CD4-positive, alpha-beta memory T cell (primary cell): ENCODE measurements around the gene LRP11. TPM values are rescaled to one million over a fixed set of nuclear protein-coding genes. Genes with fewer than 3 reads are reported as not detected.

ENCODE experiments used
- CTCF ChIA-PET: fragments of 350-600 bp; sonication (Branson Sonifier 250); formaldehyde crosslinking; loops from one replicate; lab custom pipeline; 2021; ENCODE audit warnings: inconsistent platforms; ENCODE audit not compliant: partially characterized antibody; lab: Charles Lee
- POLR2A ChIA-PET: fragments of 350-600 bp; sonication (Branson Sonifier 250); formaldehyde crosslinking; loops from one replicate; lab custom pipeline; 2021; ENCODE audit not compliant: partially characterized antibody; lab: Charles Lee
- DNase-seq, 5 donors: peaks; one replicate each; pipeline versions ENCODE4 v3.0.0 to v3.0.0-alpha.2; 2020 to 2022; ENCODE audit warnings: mixed read lengths in 1 of 5
- H3K27ac ChIP-seq: one replicate; pipeline ENCODE4 v1.7.0; 2013; ENCODE audit warnings: low read depth, low read length
- H3K27me3 ChIP-seq: 2 replicates; pipeline ENCODE4 v1.7.0; 2013; ENCODE audit warnings: mild to moderate bottlenecking, low read length, moderate library complexity; ENCODE audit not compliant: insufficient read depth
- H3K36me3 ChIP-seq: 2 replicates; pipeline ENCODE4 v1.7.0; 2013; ENCODE audit warnings: mild to moderate bottlenecking, low read length, moderate library complexity; ENCODE audit not compliant: insufficient read depth
- H3K4me1 ChIP-seq: 2 replicates; pipeline ENCODE4 v1.7.0; 2013; ENCODE audit warnings: mild to moderate bottlenecking, low read length, moderate library complexity; ENCODE audit not compliant: insufficient read depth
- H3K4me3 ChIP-seq, 2 donors: one replicate each; pipeline ENCODE4 v1.7.0; 2013; ENCODE audit warnings: low read length in 2 of 2, mild to moderate bottlenecking in 1 of 2
- H3K9me3 ChIP-seq, 2 donors: one replicate each; pipeline ENCODE4 v1.7.0; 2013; ENCODE audit warnings: low read length in 2 of 2, control low read depth in 1 of 2; ENCODE audit not compliant: control insufficient read depth in 1 of 2
- H3K27ac Mint-ChIP-seq, 7 donors: one replicate each; pipeline ENCODE4 v1.8.0; 2020 to 2021; ENCODE audit warnings: mixed read lengths in 7 of 7, mild to moderate bottlenecking in 6 of 7, inconsistent platforms in 3 of 7, moderate library complexity in 3 of 7
- H3K27me3 Mint-ChIP-seq, 2 donors: one replicate each; pipeline ENCODE4 v1.8.0; 2020 to 2021; ENCODE audit warnings: mixed read lengths in 2 of 2
- H3K36me3 Mint-ChIP-seq, 2 donors: one replicate each; pipeline ENCODE4 v1.8.0; 2020 to 2021; ENCODE audit warnings: mixed read lengths in 2 of 2, inconsistent platforms in 1 of 2, mild to moderate bottlenecking in 1 of 2
- H3K4me1 Mint-ChIP-seq, 4 donors: one replicate each; pipeline ENCODE4 v1.8.0; 2020 to 2021; ENCODE audit warnings: mixed read lengths in 4 of 4, mild to moderate bottlenecking in 1 of 4
- H3K4me3 Mint-ChIP-seq, 8 donors: one replicate each; pipeline ENCODE4 v1.8.0; 2020 to 2021; ENCODE audit warnings: mixed read lengths in 8 of 8, mild to moderate bottlenecking in 7 of 8, moderate library complexity in 6 of 8, inconsistent platforms in 3 of 8
- H3K9me3 Mint-ChIP-seq, 8 donors: one replicate each; pipeline ENCODE4 v1.8.0; 2020 to 2021; ENCODE audit warnings: mixed read lengths in 8 of 8, mild to moderate bottlenecking in 5 of 8, inconsistent platforms in 3 of 8, moderate library complexity in 1 of 8
- intact Hi-C: fragments of 100-400 bp; cut with micrococcal nuclease; formaldehyde crosslinking; loops from one replicate; pipeline ENCODE4 v1.15.1; 2023
- polyA plus RNA-seq, 2 donors: library from polyadenylated mRNA; unstranded; fragments of 300-500 nt; fragmentation: Illumina TruSeq; gene quantifications; one replicate each; pipeline ENCODE4 v1.2.3, GENCODE V29; 2021
- total RNA-seq, 2 experiments: library from RNA; stranded (reverse); gene quantifications; one replicate each; pipeline ENCODE4 v1.2.3, GENCODE V29; 2021

The LRP11 gene
- total and polyA plus RNA-seq, 4 experiments from 2014 or later: 1.2 to 5.6 (median 3.0) TPM

DNA sequence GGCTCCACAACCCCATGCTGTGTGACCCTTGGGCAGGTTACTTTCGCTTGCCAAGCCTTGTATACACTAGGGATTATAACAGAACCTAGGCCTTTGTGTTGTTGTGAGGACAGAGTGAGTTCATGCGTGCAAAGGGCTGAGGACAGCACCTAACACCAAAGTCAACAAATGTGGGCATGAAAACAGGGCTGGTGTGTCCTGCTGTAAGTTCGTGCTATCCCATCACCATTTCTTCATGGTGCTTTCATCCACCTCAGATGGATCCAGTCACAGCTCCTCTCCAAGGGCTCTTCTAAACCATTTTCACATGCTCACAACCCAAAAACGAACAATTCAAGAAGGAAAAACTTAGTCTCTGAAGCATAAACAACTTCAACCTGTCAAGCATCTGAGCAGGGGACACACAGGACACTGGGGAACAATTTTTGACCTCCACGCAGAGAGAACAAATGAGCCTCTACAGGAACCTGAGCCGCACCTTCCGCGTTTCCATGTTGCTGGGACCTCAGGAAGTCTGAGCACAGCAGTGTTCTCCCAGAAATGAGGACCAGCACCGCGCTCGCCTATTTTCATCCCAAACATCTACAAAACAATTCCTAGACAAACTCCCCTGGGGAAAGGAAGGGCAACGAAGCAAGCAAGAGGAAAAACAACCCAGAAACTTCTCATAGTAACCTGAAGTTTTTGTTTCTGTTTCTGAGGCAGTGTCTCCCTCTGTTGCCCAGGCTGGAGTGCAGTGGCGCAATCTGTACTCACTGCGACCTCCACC is 3.1 kb downstream of the LRP11 start:
- Histone ChIP-seq H3K27ac (no peak overlapping the region), H3K27me3 (no peaks in the 10 kb centered on the region), H3K4me3 (no peak overlapping the region), H3K9me3 (no peaks in the 10 kb centered on the region), H3K4me1 (peaks cover 13% of the 10 kb centered on the region), H3K36me3 (no peaks in the 10 kb centered on the region)
- peaks cover 3 to 23% (median 10%) of the 10 kb centered on the region in 4 donors for H3K4me1 Mint-ChIP-seq
- ChIA-PET CTCF (interaction anchor here (1.0 to 1.4 kb wide), 2 partner anchors 20 to 25 kb away, joined by 3 to 4 read pairs; no protein-coding TSS in a partner anchor), POLR2A (no interaction called here)
- intact Hi-C loops: no loop called here
- H3K9me3 Mint-ChIP-seq: no peaks in the 10 kb centered on the region
- peak overlapping the region in 4 of 8 donors; percentile 21 to 54 (median 42) for H3K4me3 Mint-ChIP-seq
- peaks cover 0 to 2% of the 10 kb centered on the region in 2 donors for H3K36me3 Mint-ChIP-seq
- H3K27ac Mint-ChIP-seq: peak overlapping the region in 1 of 7 donors; percentile 6
- H3K27me3 Mint-ChIP-seq: peaks cover 0 to 7% of the 10 kb centered on the region in 2 donors
- DNase-seq: no peak

GRCh38 chr6:149860513-149860833 is 3.7 kb downstream of the LRP11 start:
- H3K4me3 Mint-ChIP-seq: no peak overlapping the region
- no peaks in the 10 kb centered on the region for H3K9me3 ChIP-seq
- ChIA-PET CTCF (interaction anchor here (1.4 kb wide), 1 partner anchor 25 kb away, joined by 3 read pairs; no protein-coding TSS in a partner anchor), POLR2A (no interaction called here)
- H3K4me1 ChIP-seq: peaks cover 13% of the 10 kb centered on the region
- no peaks in the 10 kb centered on the region for H3K27me3 ChIP-seq
- no peaks in the 10 kb centered on the region for H3K36me3 ChIP-seq
- peaks cover 0 to 7% of the 10 kb centered on the region in 2 donors for H3K27me3 Mint-ChIP-seq
- peaks cover 0 to 2% of the 10 kb centered on the region in 2 donors for H3K36me3 Mint-ChIP-seq
- peaks cover 3 to 23% (median 10%) of the 10 kb centered on the region in 4 donors for H3K4me1 Mint-ChIP-seq
- intact Hi-C loops: no loop called here
- H3K4me3 ChIP-seq: no peak overlapping the region
- H3K27ac Mint-ChIP-seq: no peak overlapping the region
- no peak for DNase-seq
- H3K27ac ChIP-seq: no peak overlapping the region
- H3K9me3 Mint-ChIP-seq: no peaks in the 10 kb centered on the region

- no peaks in the 10 kb centered on the region for H3K27me3 ChIP-seq
- H3K4me1 ChIP-seq: peaks cover 13% of the 10 kb centered on the region
- peaks cover 0 to 2% of the 10 kb centered on the region in 2 donors for H3K36me3 Mint-ChIP-seq
- H3K9me3 ChIP-seq: no peaks in the 10 kb centered on the region
- ChIA-PET CTCF (interaction anchor here (1.1 to 1.4 kb wide), 2 partner anchors 24 to 955 kb away, joined by 3 read pairs; no protein-coding TSS in a partner anchor), POLR2A (no interaction called here)
- H3K4me1 Mint-ChIP-seq: peaks cover 3 to 20% (median 8%) of the 10 kb centered on the region in 4 donors
- no peaks in the 10 kb centered on the region for H3K36me3 ChIP-seq
- no peaks in the 10 kb centered on the region for H3K9me3 Mint-ChIP-seq
- H3K27ac ChIP-seq: no peak overlapping the region
- H3K4me3 Mint-ChIP-seq: no peak overlapping the region
- H3K27ac Mint-ChIP-seq: no peak overlapping the region
- intact Hi-C loops: no loop called here
- H3K27me3 Mint-ChIP-seq: peaks cover 0 to 7% of the 10 kb centered on the region in 2 donors
- no peak for DNase-seq
- H3K4me3 ChIP-seq: no peak overlapping the region
Observed at GRCh38 chr6:149859938-149860337, 4.2 kb downstream of the LRP11 start.

DNA sequence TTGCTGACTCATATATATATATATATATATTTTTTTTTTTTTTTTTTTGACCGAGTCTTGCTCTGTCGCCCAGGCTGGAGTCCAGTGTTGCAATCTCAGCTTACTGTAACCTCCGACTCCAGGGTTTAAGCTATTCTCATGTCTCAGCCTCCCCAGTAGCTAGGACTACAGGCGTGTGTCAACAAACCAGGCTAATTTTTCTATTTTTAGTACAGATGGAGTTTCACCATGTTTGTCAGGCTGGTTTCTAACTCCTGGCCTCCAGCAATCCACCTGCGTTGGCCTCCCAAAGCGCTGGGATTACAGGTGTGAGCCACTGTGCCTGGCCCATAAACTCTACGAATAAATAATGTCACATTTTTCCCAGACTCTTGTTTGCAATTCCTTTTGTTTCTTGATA is 4.8 kb downstream of the LRP11 start:
- Mint-ChIP-seq H3K4me1 (peaks cover 3 to 15% (median 6%) of the 10 kb centered on the region in 4 donors), H3K9me3 (no peaks in the 10 kb centered on the region), H3K27ac (no peak overlapping the region), H3K27me3 (peaks cover 0 to 9% of the 10 kb centered on the region in 2 donors), H3K4me3 (no peak overlapping the region), H3K36me3 (peaks cover 0 to 2% of the 10 kb centered on the region in 2 donors)
- intact Hi-C loops: no loop called here
- DNase-seq: no peak
- H3K27me3 ChIP-seq: no peaks in the 10 kb centered on the region
- no peaks in the 10 kb centered on the region for H3K9me3 ChIP-seq
- H3K4me1 ChIP-seq: peaks cover 8% of the 10 kb centered on the region
- no peak overlapping the region for H3K27ac ChIP-seq
- no peak overlapping the region for H3K4me3 ChIP-seq
- no peaks in the 10 kb centered on the region for H3K36me3 ChIP-seq
- ChIA-PET CTCF (interaction anchor here (1.1 to 1.4 kb wide), 2 partner anchors 24 to 956 kb away, joined by 3 read pairs; no protein-coding TSS in a partner anchor), POLR2A (no interaction called here)

GRCh38 chr6:149857541-149857940 is 6.6 kb downstream of the LRP11 start:
- Histone ChIP-seq H3K36me3 (no peaks in the 10 kb centered on the region), H3K9me3 (no peaks in the 10 kb centered on the region), H3K4me3 (no peak overlapping the region), H3K4me1 (peaks cover 5% of the 10 kb centered on the region), H3K27me3 (no peaks in the 10 kb centered on the region), H3K27ac (no peak overlapping the region)
- POLR2A ChIA-PET: no interaction called here
- no peaks in the 10 kb centered on the region for H3K9me3 Mint-ChIP-seq
- no peak overlapping the region for H3K27ac Mint-ChIP-seq
- peaks cover 0 to 7% (median 3%) of the 10 kb centered on the region in 4 donors for H3K4me1 Mint-ChIP-seq
- H3K36me3 Mint-ChIP-seq: no peaks in the 10 kb centered on the region
- intact Hi-C loops: no loop called here
- peaks cover 0 to 9% of the 10 kb centered on the region in 2 donors for H3K27me3 Mint-ChIP-seq
- DNase-seq: no peak
- CTCF ChIA-PET: no interaction called here
- H3K4me3 Mint-ChIP-seq: no peak overlapping the region

GRCh38 chr6:149856256-149856994 is 7.7 kb downstream of the LRP11 start:
- no peaks in the 10 kb centered on the region for H3K9me3 ChIP-seq
- H3K27ac ChIP-seq: no peak overlapping the region
- CTCF ChIA-PET: interaction anchor here (0.9 kb wide), 1 partner anchor 16 kb away, joined by 3 read pairs; no protein-coding TSS in a partner anchor
- peaks cover 8% of the 10 kb centered on the region for H3K4me1 ChIP-seq
- H3K36me3 Mint-ChIP-seq: no peaks in the 10 kb centered on the region
- H3K4me3 Mint-ChIP-seq: no peak overlapping the region
- H3K4me1 Mint-ChIP-seq: peaks cover 1 to 13% (median 3%) of the 10 kb centered on the region in 4 donors
- H3K27me3 ChIP-seq: no peaks in the 10 kb centered on the region
- no peaks in the 10 kb centered on the region for H3K9me3 Mint-ChIP-seq
- DNase-seq: no peak
- intact Hi-C loops: no loop called here
- no peak overlapping the region for H3K4me3 ChIP-seq
- H3K27me3 Mint-ChIP-seq: peaks cover 0 to 6% of the 10 kb centered on the region in 2 donors
- POLR2A ChIA-PET: interaction anchor here (0.7 to 0.9 kb wide), 2 partner anchors 17 to 138 kb away, joined by 3 read pairs; no protein-coding TSS in a partner anchor
- no peaks in the 10 kb centered on the region for H3K36me3 ChIP-seq
- peak overlapping the region in 1 of 7 donors; percentile 18 for H3K27ac Mint-ChIP-seq

DNA sequence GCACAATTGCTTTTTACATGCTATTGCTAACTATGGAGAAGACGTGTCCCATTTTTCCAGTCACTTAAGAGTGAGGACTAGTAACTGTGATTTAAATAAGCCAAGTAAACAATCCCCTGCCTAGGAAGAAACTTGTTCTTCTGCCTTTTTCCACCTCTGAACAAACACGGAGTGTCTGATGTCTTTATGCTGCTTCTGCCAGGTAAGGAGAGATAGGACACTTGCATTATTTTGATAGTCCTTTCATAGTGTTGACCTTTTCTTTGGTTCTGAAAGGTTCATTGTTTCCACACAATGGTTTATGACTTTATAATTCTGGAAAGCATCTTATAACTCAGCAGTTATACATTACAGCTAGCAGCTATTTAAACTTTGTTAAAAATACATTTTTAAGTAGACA is 8.4 kb downstream of the LRP11 start:
- H3K4me3 ChIP-seq: no peak overlapping the region
- Mint-ChIP-seq H3K36me3 (no peaks in the 10 kb centered on the region), H3K9me3 (no peaks in the 10 kb centered on the region), H3K4me3 (no peak overlapping the region), H3K4me1 (peaks cover 1 to 14% (median 4%) of the 10 kb centered on the region in 4 donors), H3K27ac (no peak overlapping the region), H3K27me3 (peaks cover 0 to 5% of the 10 kb centered on the region in 2 donors)
- no peaks in the 10 kb centered on the region for H3K27me3 ChIP-seq
- H3K36me3 ChIP-seq: no peaks in the 10 kb centered on the region
- intact Hi-C loops: no loop called here
- H3K27ac ChIP-seq: no peak overlapping the region
- H3K4me1 ChIP-seq: peaks cover 8% of the 10 kb centered on the region
- no peaks in the 10 kb centered on the region for H3K9me3 ChIP-seq
- no peak for DNase-seq
- POLR2A ChIA-PET: interaction anchor here (0.9 kb wide), 1 partner anchor 137 kb away, joined by 3 read pairs; no protein-coding TSS in a partner anchor
- CTCF ChIA-PET: interaction anchor here (0.9 kb wide), 1 partner anchor 15 kb away, joined by 3 read pairs; no protein-coding TSS in a partner anchor
